OCI-LY3 (cell line): ENCODE data around the gene CCDC159.

Experiments
- H2AFZ ChIP-seq: fragments of 200-600, 300-600 bp; shearing (Covaris generic); 2 replicates; pipeline ENCODE4 v1.6.0; 2014; ENCODE audit warnings: antibody characterized with exemption, low read depth, low read length
- H3K27ac ChIP-seq: fragments of 200-600, 300-600 bp; sonication (generic); 2 replicates; pipeline ENCODE4 v1.5.1; 2014; ENCODE audit warnings: mild to moderate bottlenecking, low read length, moderate library complexity, mixed read lengths
- H3K27me3 ChIP-seq: fragments of 200-600, 300-600 bp; sonication (generic); 2 replicates; pipeline ENCODE4 v1.6.1; 2014; ENCODE audit warnings: low read depth, low read length, mixed read lengths
- H3K36me3 ChIP-seq: fragments of 200-600, 300-600 bp; sonication (generic); replicated peaks from 2 replicates; pipeline ENCODE3; 2014; ENCODE audit warnings: low read depth, low read length, mixed read lengths
- H3K4me1 ChIP-seq: fragments of 300-600, 200-600 bp; sonication (generic); 2 replicates; pipeline ENCODE4 v1.6.1; 2014; ENCODE audit warnings: low read length, mixed read lengths
- H3K4me2 ChIP-seq: fragments of 200-600, 300-600 bp; sonication (generic); 2 replicates; pipeline ENCODE4 v1.6.1; 2014; ENCODE audit warnings: low read length, mixed read lengths
- H3K4me3 ChIP-seq: fragments of 300-600, 200-600 bp; sonication (generic); 2 replicates; pipeline ENCODE4 v1.5.1; 2014; ENCODE audit warnings: antibody characterized with exemption, mild to moderate bottlenecking, low read length, moderate library complexity
- H3K79me2 ChIP-seq: fragments of 300-600, 200-600 bp; shearing (Covaris generic); 2 replicates; pipeline ENCODE4 v1.6.1; 2014; ENCODE audit warnings: mild to moderate bottlenecking, low read length, mixed read lengths
- H3K9ac ChIP-seq: fragments of 300-600, 200-600 bp; shearing (Covaris generic); 2 replicates; pipeline ENCODE4 v1.6.0; 2014; ENCODE audit warnings: mild to moderate bottlenecking, low read length, moderate library complexity
- H3K9me3 ChIP-seq: fragments of 200-600, 300-600 bp; shearing (Covaris generic); 2 replicates; pipeline ENCODE4 v1.6.1; 2014; ENCODE audit warnings: low read length, mixed read lengths; ENCODE audit not compliant: insufficient read depth
- H4K20me1 ChIP-seq: fragments of 200-600, 300-600 bp; sonication (generic); 2 replicates; pipeline ENCODE4 v1.6.1; 2016; ENCODE audit warnings: low read length, mixed read lengths; ENCODE audit not compliant: insufficient read depth
- CTCF ChIP-seq: fragments of 200-600, 300-600 bp; sonication (generic); IDR thresholded peaks from 2 replicates; pipeline ENCODE4 v1.5.1; 2014; ENCODE audit warnings: antibody characterized with exemption, low read length, low read depth
- EZH2phosphoT487 ChIP-seq: fragments of 200-600 bp; shearing (Covaris generic); IDR thresholded peaks from 2 replicates; pipeline ENCODE4 v1.6.1; 2018; ENCODE audit warnings: antibody characterized with exemption, mixed run types, low read depth

CCDC159 gene

GRCh38 chr19:11364935-11365334, 18.6 kb downstream of the CCDC159 start:
- Histone ChIP-seq H3K4me2 (no peak overlapping the region), H3K9ac (no peak overlapping the region)

GRCh38 chr19:11365557-11366117, 19.3 kb downstream of the CCDC159 start:
- Histone ChIP-seq H2AFZ (no peak overlapping the region), H4K20me1 (0 out of 2 replicates have a peak, but pooled peaks cover 4% of the 10 kb centered on the region), H3K4me1 (no peaks in the 10 kb centered on the region), H3K27ac (no peak overlapping the region), H3K27me3 (no peaks in the 10 kb centered on the region), H3K9me3 (no peaks in the 10 kb centered on the region), H3K79me2 (no peaks in the 10 kb centered on the region), H3K9ac (no peak overlapping the region), H3K4me3 (no peak overlapping the region), H3K36me3 (no peaks in the 10 kb centered on the region), H3K4me2 (no peak overlapping the region)
- TF ChIP-seq CTCF (no peak), EZH2phosphoT487 (no peak)

More at GRCh38 chr19:11364935-11365334, 18.6 kb downstream of the CCDC159 start:
- Histone ChIP-seq H3K9me3 (no peaks in the 10 kb centered on the region), H3K4me1 (no peaks in the 10 kb centered on the region), H3K79me2 (no peaks in the 10 kb centered on the region), H3K4me3 (no peak overlapping the region), H3K27me3 (no peaks in the 10 kb centered on the region), H3K27ac (no peak overlapping the region), H3K36me3 (no peaks in the 10 kb centered on the region), H2AFZ (no peak overlapping the region), H4K20me1 (0 out of 2 replicates have a peak, but pooled peaks cover 4% of the 10 kb centered on the region)
- no peak for TF ChIP-seq EZH2phosphoT487
- no peak for TF ChIP-seq CTCF

GRCh38 chr19:11367528-11367927, 21.2 kb downstream of the CCDC159 start:
- Histone ChIP-seq H3K27ac (no peak overlapping the region), H3K4me3 (no peak overlapping the region), H3K4me2 (no peak overlapping the region), H3K79me2 (no peaks in the 10 kb centered on the region), H3K9me3 (no peaks in the 10 kb centered on the region), H3K4me1 (no peaks in the 10 kb centered on the region), H4K20me1 (0 out of 2 replicates have a peak, but pooled peaks cover 4% of the 10 kb centered on the region), H2AFZ (no peak overlapping the region), H3K27me3 (no peaks in the 10 kb centered on the region), H3K9ac (no peak overlapping the region), H3K36me3 (no peaks in the 10 kb centered on the region)
- TF ChIP-seq EZH2phosphoT487 (no peak), CTCF (no peak)

- H3K4me1 ChIP-seq = peaks cover 12% of the 10 kb centered on the region
- peaks cover 6% of the 10 kb centered on the region for H3K79me2 ChIP-seq
- H3K4me3 ChIP-seq = no peak overlapping the region
- no peak overlapping the region for H3K27ac ChIP-seq
- no peak overlapping the region for H2AFZ ChIP-seq
- no peaks in the 10 kb centered on the region for H3K36me3 ChIP-seq
- no peaks in the 10 kb centered on the region for H3K9me3 ChIP-seq
- H3K4me2 ChIP-seq = no peak overlapping the region
- no peak overlapping the region for H3K9ac ChIP-seq
- no peaks in the 10 kb centered on the region for H3K27me3 ChIP-seq
- TF ChIP-seq EZH2phosphoT487 = no peak
- TF ChIP-seq CTCF = no peak
- H4K20me1 ChIP-seq = 0 out of 2 replicates have a peak, but pooled peaks cover 4% of the 10 kb centered on the region
Measured at GRCh38 chr19:11370744-11371143, 24.4 kb downstream of the CCDC159 start.
